ENCODE measurements around the gene ARF1.

- TF ChIP-seq POLR2A (IDR thresholded peaks at IDR 0.05) (no peak), CTCF (IDR thresholded peaks at IDR 0.05) (no peak)
Observed at GRCh38 chr1:228048659-228049298, 33.7 kb upstream of the ARF1 start.
